NCI-H187 (cell line): ENCODE measurements around the gene N4BP3.

Source experiments
- DNase-seq, 2 experiments: peaks; one replicate each; lab custom pipeline; 2025; lab: John Stamatoyannopoulos, UW

The N4BP3 gene

DNA sequence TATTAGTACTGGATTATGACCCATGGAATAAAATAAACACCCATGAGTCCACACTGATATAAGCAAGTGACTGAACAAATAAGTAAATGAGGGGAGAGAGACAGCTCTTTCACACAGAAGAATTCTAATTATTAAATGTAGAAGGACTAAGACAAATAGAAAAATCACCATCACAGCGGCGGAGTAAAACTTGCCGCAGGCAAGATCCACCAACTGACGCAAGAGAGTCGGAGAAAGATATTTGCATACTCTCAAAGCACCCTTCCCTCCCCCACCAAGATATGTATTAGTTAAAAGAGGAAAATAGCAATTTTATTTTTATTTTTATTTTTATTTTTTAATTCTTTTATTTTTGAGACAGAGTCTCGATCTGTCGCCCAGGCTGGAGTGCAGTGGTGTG, 14.6 kb upstream of the N4BP3 start:
- no peak for DNase-seq

DNA sequence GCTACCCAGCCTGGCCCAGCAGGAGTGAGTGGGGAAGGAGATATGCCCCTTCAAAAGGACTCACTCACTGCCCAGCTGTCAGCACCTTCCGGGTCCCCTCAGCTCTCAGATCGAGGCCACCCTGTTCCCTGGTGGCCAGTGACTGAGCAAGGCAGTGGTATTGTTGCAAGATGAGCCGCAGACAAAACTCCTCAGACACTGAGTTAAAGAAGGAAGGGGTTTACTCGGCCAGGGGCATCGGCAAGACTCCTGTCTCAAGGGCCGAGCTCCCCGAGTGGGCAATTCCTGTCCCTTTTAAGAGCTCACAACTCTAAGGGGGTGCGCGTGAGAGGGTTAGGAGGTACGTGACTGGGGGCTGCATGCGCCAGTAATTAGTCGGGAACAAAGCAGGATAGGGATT, 9.7 kb upstream of the N4BP3 start:
- DNase-seq: no peak

DNA sequence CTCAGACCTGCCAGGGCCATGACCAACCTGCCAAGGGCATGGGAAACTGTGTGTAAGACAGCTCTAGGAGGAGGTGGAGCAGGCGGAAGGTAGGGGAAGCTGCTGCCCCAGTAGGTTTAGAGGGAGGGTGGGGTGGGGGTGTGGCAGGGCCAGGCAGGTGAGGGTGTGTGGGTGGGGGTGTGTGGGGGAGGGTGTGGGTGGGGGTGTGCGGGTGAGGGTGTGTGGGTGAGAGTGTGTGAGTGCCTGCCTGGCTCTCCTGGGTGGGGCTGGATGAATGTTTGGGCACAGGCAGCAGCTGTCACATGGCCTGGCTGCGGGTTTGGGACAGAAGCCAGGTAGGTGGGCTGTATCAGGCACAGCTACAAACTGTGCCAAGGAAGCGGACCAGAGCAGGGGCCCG, 8.8 kb upstream of the N4BP3 start:
- no peak for DNase-seq

DNA sequence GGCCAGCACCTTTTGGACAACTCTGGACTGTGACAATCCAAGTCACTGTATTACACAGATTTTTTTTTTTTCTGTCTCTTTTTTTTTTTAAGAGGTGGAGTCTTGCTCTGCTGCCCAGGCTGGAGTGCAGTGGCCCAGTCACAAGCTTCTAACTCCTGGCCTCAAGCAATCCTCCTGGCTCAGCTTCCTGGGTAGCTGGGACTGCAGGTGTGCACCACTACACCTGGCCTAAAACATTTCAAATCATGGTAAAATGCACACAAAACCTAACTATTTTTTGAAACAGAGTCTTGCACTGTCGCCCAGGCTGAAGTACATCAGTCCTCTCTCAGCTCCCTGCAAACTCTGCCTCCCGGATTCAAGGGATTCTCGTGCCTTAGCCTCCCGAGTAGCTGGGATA, 7.2 kb upstream of the N4BP3 start:
- no peak for DNase-seq

DNA sequence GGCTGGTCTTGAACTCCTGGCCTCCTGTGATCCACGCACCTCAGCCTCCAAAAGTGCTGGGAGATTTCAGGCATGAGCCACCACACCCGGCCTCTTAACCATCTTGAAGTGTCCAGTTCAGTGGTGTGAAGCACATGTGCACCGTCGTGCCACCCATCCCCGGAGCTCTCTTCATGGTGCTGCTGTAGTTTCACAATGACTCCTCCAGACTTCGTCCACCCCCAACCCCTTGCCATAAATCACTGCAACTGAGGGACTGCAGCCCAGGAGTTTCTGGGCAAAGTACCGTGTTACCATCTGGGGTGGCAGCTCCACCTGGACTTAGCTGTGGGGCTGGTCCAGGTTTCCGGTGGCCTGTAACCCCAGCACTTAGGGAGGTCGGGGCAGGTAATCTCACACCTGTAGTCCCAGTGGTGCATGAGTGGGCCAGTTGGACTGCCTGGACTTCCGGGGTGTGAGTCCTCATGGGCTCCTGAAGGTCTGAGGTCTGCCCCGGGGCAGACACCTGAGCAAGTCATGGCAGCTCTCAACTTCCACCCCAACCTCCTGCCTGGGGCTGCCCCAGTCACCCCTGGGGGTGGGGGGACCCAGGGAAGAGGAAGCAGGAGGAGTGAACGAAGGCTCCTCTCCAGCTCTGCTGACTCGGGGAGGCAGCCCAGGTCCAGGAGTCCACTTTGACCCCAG, 6.6 kb upstream of the N4BP3 start:
- DNase-seq: no peak

DNA sequence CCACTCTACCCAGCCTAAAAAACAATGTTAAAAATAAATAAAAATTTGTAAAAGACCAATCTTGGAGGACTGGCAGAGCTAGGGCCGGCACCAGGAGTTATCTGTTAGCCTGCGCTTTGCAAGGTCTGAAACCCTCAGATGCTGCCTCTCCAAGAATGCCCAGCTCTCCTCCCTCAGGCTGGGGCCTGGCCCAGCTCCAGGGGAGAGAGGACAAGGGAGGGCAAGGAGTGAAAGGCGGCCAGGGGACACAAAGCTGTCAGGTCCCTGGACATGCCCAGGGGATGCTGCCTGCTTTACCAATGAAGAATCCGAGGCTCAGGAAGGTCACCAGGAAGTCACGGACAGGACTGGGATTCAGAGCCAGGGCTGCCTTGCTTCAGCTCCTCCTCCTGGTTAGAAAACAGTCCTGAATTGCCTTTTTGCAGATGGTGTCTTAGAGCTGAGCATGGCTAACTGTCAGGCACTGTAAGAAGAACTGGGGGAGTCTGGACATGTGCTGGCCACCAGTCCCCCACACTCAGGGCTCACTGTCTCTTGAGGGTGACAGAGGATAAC, 5.5 kb upstream of the N4BP3 start:
- no peak for DNase-seq

DNA sequence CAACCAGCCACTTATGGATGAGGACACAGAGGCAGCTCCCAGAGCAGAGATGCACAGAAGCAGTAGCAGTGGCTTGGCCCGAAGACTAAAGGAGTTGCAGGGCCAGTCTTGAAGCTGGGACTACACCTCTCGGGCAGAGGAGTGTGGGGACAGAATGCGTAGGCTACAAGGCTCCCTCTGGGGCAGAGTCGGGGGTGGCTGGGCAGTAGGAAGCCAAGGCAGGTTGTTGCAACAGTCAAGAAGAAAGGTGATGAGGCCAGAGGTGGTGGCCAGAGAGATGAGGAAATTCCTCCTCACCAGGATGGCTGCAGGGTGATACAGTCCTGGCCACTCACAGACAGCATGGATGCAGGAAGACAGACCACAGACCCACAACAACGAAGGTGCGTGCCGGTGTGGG, 4.9 kb upstream of the N4BP3 start:
- DNase-seq: no peak

DNA sequence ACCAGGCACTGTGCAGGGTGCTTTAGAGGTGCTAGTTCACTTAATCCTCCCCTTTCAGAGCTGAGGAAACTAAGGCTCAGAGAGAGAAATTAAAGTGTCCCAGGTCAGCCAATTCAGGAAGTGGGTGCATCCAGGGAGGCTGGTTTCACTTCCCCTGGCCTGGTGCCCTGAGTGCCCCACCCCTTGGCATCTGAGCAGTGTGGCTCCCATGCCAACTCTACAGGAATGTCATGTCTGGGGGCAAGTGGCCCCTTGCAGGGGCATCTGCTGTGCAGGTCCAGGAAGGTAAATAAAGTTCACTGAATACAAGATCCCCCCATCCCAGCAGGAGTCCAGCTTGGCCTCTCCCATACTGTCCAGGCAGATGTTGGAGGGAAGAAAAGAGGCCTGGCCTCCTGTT, 4.4 kb upstream of the N4BP3 start:
- DNase-seq: no peak

DNA sequence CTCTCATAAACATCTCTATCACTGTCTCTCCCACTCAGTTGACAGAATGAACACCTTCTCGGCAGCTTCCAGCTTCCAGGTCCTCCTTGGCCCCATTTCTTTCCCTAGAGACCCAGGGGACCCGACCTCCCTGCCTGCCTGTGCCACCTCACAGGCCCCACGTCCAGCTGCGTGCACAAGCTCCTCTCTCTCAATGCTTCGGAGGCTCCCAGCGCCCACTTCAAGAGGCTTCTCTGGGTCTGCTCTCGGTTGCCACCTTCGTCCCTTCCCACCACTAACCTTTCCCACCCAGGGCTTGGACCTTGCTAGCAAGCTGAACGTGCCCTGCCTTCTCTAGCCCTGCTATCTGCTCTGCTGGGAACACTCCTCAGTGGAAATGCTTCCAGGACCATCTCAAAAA, 2.8 kb upstream of the N4BP3 start:
- DNase-seq: no peak

DNA sequence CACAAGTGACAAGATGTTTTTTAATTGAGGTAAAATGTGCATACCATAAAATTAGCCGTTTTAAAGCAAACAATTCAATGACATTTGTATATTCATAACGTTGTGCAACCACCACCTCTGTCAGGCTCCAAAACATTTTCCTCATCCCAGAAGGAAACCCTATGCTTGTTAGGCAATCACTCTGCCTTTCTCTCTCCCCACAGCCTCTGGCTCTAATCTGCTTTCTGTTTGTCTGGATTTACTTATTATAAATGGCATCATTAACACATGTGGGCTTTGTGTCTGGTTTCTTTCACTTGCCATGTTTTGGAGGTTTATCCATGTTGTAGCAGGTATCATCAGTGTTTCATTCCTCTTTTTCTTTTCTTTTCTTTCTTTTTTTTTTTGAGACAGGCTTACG, 1.4 kb upstream of the N4BP3 start:
- no peak for DNase-seq

DNA sequence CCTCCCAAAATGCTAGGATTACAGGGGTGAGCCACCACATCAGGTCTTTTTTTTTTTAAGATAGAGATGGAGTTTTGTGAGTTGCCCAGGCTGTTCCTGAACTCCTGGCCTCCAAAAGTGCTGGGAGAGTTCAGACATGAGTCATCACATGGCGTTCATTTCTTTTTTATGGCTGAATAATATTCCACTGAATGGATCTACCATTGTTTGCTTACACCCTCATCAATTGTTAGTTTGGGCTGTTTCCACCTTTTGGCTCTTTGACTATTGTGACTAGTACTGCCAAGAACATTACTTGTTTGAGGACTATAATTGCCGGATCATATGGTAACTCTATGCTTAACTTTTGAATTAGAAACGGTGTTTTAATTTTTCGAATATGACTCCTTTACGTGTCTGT, 787 bp upstream of the N4BP3 start:
- no peak for DNase-seq

DNA sequence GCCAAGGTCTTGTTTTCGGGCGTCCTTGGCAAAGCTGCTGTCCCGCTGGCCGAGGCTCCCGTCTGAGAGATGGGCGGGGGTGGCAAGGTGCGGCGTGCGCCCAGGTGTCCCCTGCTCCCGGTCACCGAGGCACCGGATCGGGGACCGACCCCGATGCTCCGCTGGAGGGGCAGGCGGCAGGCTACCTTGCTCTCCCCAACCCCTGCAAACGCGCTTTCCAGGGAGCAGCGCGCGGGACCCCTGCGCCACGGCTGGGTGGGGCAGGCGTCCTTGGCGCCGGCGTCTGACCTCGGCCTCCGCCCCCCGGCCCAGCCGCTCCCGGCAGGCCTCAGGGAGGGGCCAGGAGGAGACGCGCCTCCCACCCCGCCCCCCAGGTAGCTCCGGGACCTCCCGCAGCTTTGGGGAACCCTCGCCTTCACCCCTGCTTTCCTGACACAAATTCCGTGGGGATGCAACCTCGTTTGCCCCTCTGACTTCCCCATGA, 551 bp downstream of the N4BP3 start:
- no peak for DNase-seq

DNA sequence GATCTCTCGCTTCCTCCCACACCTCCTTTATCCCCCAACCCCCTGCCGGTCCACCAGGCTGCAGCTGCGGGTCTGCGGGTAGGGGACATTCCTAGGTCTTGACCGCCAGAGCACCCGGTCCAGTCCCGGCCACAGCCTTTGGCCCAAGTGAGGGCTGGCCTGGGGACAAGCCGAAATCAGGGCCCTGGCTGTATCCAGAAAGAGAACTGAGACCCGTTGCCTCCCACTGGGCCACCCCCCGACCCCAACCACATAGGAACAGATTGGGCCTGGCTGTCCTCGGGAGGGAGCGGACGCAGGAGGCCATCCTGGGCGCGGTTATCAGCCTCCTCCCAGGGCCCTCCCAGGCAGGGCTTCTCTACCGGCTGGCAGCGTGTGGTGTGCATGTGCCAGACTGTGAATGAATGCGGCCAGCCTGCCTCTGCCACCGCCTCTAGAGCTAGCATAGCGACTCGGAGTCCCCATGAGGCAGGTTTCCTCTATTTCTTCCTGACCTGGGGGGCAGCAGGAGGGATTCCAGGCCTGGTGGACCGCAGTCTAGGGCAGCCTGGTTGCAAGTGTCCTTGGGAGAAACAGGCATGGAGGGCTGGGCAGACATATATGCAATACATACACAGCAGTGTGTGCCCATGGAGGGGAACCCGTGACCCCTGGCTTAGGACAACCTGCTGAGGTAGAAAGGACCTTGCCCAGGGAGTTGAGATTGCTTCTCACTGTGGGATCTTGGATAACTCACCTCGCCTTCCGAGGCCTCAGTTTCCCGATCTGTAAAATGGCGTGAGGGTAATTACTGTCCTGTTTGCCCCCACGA, 1.2 kb downstream of the N4BP3 start:
- DNase-seq: no peak

DNA sequence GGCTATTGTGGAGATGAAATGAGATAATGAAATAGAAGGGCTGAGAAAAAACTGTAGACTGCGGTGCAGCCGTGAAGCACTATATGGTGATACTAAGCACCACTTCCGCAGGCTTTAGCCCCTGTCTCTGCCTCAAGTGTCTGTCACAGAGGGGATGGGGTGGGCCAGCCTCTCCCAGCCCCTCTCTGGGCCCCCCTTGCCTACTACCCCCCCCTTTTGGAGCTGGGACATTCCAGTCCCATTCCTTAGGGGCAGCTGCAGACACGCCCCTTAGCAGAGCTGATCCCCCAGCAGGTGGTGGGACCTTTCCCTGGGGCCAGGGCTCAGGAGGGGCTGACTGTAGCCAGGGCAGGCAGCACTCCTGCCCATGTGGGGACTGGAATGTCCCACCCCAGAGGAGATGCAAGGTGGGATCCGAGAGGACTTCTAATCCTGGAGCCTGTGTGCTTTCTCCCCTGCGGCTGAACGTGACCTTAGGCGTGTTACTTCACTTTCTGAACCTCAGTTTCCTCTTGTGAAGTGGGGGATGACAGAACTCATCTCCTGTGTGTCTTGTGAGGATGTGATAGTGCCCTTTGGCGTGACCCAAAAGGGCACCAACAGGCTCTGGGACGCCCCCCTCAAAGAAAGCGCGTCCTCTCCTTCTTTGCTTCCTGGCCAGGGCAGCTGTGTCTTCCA, 1.9 kb downstream of the N4BP3 start:
- DNase-seq: no peak

DNA sequence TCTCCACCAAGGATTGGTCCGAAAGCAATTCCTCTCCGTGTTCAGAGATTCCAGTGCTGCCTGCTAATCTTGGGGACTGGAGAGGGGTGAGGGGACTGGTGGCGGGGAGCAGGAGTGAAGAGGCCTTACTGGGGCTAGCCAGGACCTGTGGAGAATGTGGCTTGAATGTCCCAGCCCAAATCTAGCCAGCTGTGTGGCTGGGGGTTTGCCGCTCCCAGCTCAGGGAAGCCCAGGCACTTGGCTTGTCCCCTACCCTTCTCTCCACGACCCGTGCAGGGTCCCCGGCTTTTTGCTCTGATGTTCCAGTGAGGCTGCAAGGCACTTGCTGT, 2.4 kb downstream of the N4BP3 start:
- DNase-seq: no peak

DNA sequence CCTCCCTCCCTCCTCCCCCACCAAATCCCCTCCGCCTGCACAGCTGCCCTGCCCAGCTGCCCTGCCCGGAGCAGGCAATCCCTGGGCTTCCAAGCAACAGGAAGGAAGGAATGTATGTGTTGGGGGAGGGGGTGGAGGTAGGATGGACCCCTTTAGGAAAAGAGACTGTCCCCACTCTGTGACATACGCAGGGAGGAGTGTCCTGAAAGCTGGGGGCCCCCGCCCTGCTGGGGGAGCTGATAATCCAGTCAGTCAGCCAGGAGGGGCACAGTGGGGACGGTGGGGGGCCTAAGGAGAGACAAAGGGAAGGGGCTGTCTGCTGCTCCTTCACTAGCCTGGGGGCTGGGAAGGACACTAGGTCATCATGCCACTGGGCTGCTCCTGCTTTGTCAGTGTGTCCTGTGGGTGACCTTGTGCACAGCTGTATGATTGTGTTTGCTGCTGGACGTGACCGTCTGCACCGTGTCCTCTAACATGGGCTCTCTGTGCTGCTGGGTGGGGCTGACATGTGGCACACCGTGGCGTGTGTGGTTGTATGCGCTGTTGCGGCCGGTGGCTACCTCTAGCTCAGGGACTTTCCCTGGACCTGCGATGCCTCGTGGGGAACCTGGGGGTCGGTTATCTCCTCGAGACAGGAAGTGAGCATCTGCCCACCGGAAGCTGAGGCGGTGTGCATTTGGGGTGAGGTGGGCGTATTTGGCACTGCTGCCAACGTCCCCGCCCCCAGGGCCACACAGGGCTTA, 3.0 kb downstream of the N4BP3 start:
- DNase-seq: no peak

DNA sequence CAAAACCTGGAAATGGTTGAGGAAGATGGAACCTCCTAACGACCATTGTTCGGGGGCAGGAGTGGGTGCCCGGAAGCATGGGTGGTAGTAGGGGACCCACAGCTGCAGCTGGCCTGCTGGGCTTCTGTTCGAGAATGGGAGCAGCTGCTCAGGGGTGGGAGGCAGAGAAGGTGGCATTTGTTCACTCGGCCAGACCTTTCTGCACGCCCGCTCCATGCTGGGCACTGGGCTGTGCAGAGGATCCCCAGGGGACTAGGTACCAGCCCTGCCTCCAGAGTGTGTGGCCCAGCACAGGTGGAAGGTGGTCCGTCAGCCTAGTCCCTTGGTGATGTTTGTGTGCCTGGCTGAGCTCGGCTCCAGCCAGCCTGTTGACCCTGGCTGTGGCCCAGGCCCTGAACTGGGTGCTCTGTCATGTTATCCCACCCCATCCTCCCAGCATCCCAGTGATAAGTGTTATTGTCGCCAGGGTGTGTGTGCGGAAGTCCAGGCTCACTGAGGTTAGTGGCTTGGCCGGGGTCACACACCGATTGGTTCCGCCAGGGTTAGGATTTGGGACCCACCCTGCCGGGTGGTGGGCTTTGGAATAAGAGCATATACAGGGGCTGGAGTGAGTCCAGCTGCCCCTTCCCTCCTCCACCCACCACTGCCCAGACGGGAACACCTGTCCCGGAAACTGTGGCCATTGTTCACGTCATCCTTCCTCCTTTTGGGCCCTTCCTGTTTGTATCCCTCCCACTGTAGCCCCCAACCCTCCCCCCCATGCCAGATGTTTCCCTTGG, 4.8 kb downstream of the N4BP3 start:
- DNase-seq: no peak

DNA sequence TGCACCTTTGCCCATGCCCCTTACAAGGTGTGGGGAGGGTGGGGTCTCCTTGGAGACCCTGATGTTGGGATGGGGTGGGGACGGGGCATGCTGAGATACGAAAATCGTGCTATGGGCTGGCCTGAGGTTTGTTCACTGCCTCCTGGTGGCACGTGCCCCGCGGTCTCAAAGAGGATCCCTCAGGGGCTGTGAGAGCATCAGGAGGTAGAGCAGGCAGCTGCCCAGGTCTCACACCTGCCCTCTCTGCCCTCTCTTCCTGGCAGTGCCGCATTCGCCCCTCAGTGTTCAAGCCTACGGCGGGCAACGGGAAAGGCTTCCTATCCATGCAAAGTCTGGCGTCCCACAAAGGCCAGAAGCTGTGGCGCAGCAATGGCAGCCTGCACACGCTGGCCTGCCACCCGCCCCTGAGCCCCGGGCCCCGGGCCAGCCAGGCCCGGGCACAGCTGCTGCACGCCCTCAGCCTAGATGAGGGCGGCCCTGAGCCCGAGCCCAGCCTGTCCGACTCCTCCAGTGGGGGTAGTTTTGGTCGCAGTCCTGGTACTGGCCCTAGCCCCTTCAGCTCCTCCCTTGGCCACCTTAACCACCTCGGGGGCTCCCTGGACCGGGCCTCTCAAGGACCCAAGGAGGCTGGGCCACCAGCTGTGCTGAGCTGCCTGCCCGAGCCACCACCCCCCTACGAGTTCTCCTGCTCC, 6.7 kb downstream of the N4BP3 start:
- DNase-seq: no peak

DNA sequence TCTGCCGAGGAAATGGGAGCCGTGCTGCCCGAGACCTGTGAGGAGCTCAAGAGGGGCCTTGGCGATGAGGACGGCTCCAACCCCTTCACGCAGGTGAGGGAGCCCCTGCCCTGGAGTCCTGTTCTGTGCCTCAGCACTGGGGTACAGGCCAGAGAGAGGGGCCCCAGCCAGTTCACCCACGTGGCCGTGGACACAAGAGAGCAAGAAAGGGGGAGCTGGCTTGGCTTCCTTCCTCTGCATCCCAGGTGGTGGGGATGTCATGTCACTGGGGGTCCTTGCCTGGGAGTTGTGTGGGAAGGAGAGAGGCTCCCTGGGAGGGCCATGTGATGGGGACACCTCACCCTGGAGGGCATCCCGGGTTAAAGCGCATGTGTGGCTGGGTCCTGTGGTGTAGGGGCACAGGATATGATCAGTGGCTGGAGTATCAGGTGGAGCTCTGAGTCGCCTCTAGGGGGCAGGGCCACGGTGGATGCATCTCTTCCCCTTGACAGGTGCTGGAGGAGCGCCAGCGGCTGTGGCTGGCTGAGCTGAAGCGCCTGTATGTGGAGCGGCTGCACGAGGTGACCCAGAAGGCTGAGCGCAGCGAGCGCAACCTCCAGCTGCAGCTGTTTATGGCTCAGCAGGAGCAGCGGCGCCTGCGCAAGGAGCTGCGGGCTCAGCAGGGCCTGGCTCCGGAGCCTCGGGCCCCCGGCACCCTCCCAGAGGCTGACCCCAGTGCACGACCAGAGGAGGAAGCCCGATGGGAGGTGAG, 7.5 kb downstream of the N4BP3 start:
- DNase-seq: peak; percentile 83 to 95
